GM12878 (cell line): Measurements from ENCODE around the gene ZNF710. TPM values are rescaled to one million over a fixed set of nuclear protein-coding genes. Genes with fewer than 3 reads are reported as not detected.

ENCODE experiments used
- ATAC-seq: fragments of 200-7000 bp; cut with Tn5 transposase; 3 replicates; pipeline ENCODE4 v1.9.1; 2020; ENCODE audit warnings: mild to moderate bottlenecking, moderate library complexity
- BruUV-seq: library from RNA; stranded (reverse); fragments of 400-500 nt; replicated peaks from 2 replicates; lab custom pipeline; 2021; lab: Mats Ljungman, UMichigan
- CTCF ChIA-PET: fragments of 300-600 bp; sonication (Branson Sonifier 250); formaldehyde crosslinking; extraction: SDS; loops from one replicate; lab custom pipeline; 2021; ENCODE audit warnings: inconsistent platforms; lab: Yijun Ruan, JAX
- POLR2A ChIA-PET: fragments of 350-600 bp; formaldehyde crosslinking; extraction: SDS; loops from one replicate; lab custom pipeline; 2021; ENCODE audit warnings: inconsistent platforms; lab: Charles Lee
- RAD21 ChIA-PET: fragments of 300-600 bp; sonication (Branson Sonifier 250); formaldehyde crosslinking; loops from one replicate; lab custom pipeline; 2023; ENCODE audit warnings: antibody characterized with exemption; ENCODE audit not compliant: unreplicated experiment; lab: Charles Lee
- SMC1A ChIA-PET: fragments of 300-600 bp; sonication (Branson Sonifier 250); formaldehyde crosslinking; loops from one replicate; lab custom pipeline; 2023; ENCODE audit not compliant: unreplicated experiment, uncharacterized antibody; lab: Charles Lee
- DNase-seq: peaks from one replicate; pipeline ENCODE4 v3.0.0-alpha.2; 2011; ENCODE audit warnings: low read depth, low spot score
- FAIRE-seq: peaks from 3 replicates; lab custom pipeline; 2011; peaks lifted over from hg19 to GRCh38; lab: Jason Lieb, UNC
- H2AFZ ChIP-seq: 2 replicates; pipeline ENCODE4 v1.6.0; 2011; ENCODE audit warnings: low read depth, low read length, control low read depth; ENCODE audit not compliant: control insufficient read depth
- H3K27ac ChIP-seq: 2 replicates; pipeline ENCODE4 v1.5.1; 2011; ENCODE audit warnings: control low read depth; ENCODE audit not compliant: control insufficient read depth, insufficient read depth
- H3K27me3 ChIP-seq, 2 experiments: replicated peaks in 1 of 2; 2 replicates each; pipeline versions ENCODE4 v1.6.0 to v1.6.1; 2011; ENCODE audit warnings: low read length in 1 of 2; ENCODE audit not compliant: control insufficient read depth in 2 of 2, insufficient read depth in 2 of 2
- H3K36me3 ChIP-seq, 2 experiments: 2 replicates each; pipeline ENCODE4 v1.5.1; 2011; ENCODE audit warnings: low read length in 1 of 2; ENCODE audit not compliant: control insufficient read depth in 2 of 2, insufficient read depth in 2 of 2
- H3K4me1 ChIP-seq: 2 replicates; pipeline ENCODE4 v1.6.1; 2011; ENCODE audit warnings: mild to moderate bottlenecking, low read length, moderate library complexity, mixed read lengths; ENCODE audit not compliant: control insufficient read depth, insufficient read depth
- H3K4me2 ChIP-seq: 2 replicates; pipeline ENCODE4 v1.6.0; 2011; ENCODE audit warnings: control low read depth; ENCODE audit not compliant: control insufficient read depth, insufficient read depth
- H3K4me3 ChIP-seq: fragments of 200-600 bp; sonication (generic); 2 replicates; pipeline ENCODE4 v1.5.1; 2016
- H3K79me2 ChIP-seq: 2 replicates; pipeline ENCODE4 v1.6.0; 2011; ENCODE audit warnings: low read length; ENCODE audit not compliant: control insufficient read depth, insufficient read depth
- H3K9ac ChIP-seq: 2 replicates; pipeline ENCODE4 v1.8.0; 2011; ENCODE audit warnings: low read length, control low read depth, mixed read lengths; ENCODE audit not compliant: control insufficient read depth, insufficient read depth
- H3K9me3 ChIP-seq: replicated peaks from 3 replicates; pipeline ENCODE4 v1.5.1; 2011; ENCODE audit warnings: mild to moderate bottlenecking, low read length; ENCODE audit not compliant: control insufficient read depth, insufficient read depth
- H4K20me1 ChIP-seq: 2 replicates; pipeline ENCODE4 v1.6.0; 2011; ENCODE audit not compliant: control insufficient read depth, insufficient read depth
- E4F1 ChIP-seq: fragments of 450-650 bp; IDR thresholded peaks from 2 replicates; pipeline ENCODE4 v1.6.1; 2018; ENCODE audit warnings: borderline replicate concordance, mild to moderate bottlenecking; ENCODE audit not compliant: partially characterized antibody
- ELK1 ChIP-seq: IDR thresholded peaks from 2 replicates; pipeline ENCODE4 v1.6.1; 2012; ENCODE audit warnings: low read depth, low read length, improper control_type of control experiment
- IRF4 ChIP-seq: IDR thresholded peaks from 2 replicates; pipeline ENCODE4 v1.6.1; 2011; ENCODE audit warnings: low read depth, low read length
- SMAD1 ChIP-seq: fragments of 450-650 bp; IDR thresholded peaks from 2 replicates; pipeline ENCODE4 v1.6.1; 2018; ENCODE audit warnings: mild to moderate bottlenecking, low read depth; ENCODE audit not compliant: partially characterized antibody
- SMC3 ChIP-seq: IDR thresholded peaks from 2 replicates; pipeline ENCODE4 v1.6.1; 2011; ENCODE audit warnings: low read length, improper control_type of control experiment, borderline replicate concordance
- TCF7 ChIP-seq: IDR thresholded peaks from 2 replicates; pipeline ENCODE4 v1.6.1; 2014; ENCODE audit warnings: antibody characterized with exemption, borderline replicate concordance
- USF2 ChIP-seq: IDR thresholded peaks from 2 replicates; pipeline ENCODE4 v1.6.1; 2011; ENCODE audit warnings: low read depth, low read length, improper control_type of control experiment, borderline replicate concordance
- ZNF217 ChIP-seq: fragments of 450-650 bp; IDR thresholded peaks from 2 replicates; pipeline ENCODE4 v1.6.1; 2017; ENCODE audit warnings: antibody characterized with exemption, mild to moderate bottlenecking
- whole genome bisulfite sequencing: methylation state at CpG from one replicate; pipeline ENCODE4 v1.1.6; 2016; ENCODE audit warnings: low lambda C conversion rate; ENCODE audit not compliant: insufficient replicate concordance, insufficient coverage; ENCODE audit errors: missing lambda C conversion rate; 5-methylcytosine and 5-hydroxymethylcytosine counted together
- in situ Hi-C: fragments of 300-500 bp; cut with MboI; formaldehyde crosslinking; loops from 9 replicates; pipeline ENCODE4 v1.14.3; 2018; ENCODE audit warnings: mixed read lengths
- intact Hi-C: fragments of 100-400 bp; cut with micrococcal nuclease; formaldehyde crosslinking; loops from one replicate; pipeline ENCODE4 v1.14.2; 2022; ENCODE audit not compliant: unreplicated experiment
- polyA plus RNA-seq, 11 experiments: library from polyadenylated mRNA; depleted of rRNA in 4 of 11; unstranded in 6 of 11; stranded (reverse) in 5 of 11; fragments of >200 nt; fragmentation: Nextera tagmentation in 4 of 11; fragmentation: Illumina TruSeq in 1 of 11; extraction: Ambion mirVana in 4 of 11; extraction: Trizol in 1 of 11; gene quantifications; 1 replicate in 1 of 11; 2 replicates in 10 of 11; pipeline versions ENCODE4 v1.2.1 to v1.2.3, GENCODE V29; 2011 to 2016; ENCODE audit warnings: inconsistent platforms in 2 of 11, missing spikeins in 2 of 11, low read depth in 1 of 11
- total RNA-seq, 4 experiments: library from RNA; depleted of rRNA in 3 of 4; stranded (reverse); fragments of >200 nt in 3 of 4; fragmentation: Illumina TruSeq in 1 of 4; extraction: Trizol in 1 of 4; gene quantifications; 2 replicates each; pipeline versions ENCODE4 v1.2.1 to v1.2.3, GENCODE V29; 2013 to 2021
- TF ChIP-seq, protein P1 (sequence below): fragments of 450-650 bp; IDR thresholded peaks from 2 replicates; pipeline ENCODE4 v1.6.1; 2014; ENCODE audit warnings: mild to moderate bottlenecking
- TF ChIP-seq, protein P2 (sequence below): fragments of 450-650 bp; conservative IDR thresholded peaks from 2 replicates; pipeline ENCODE4 v1.6.1; 2017; ENCODE audit warnings: mild to moderate bottlenecking, moderate library complexity

Gene ZNF710
- total and polyA plus RNA-seq, 10 of the 15 experiments (the other 5 are each of a cell fraction or from before 2014, with no cell fraction given), result 1.4 to 43.5 (median 9.8) TPM

DNA sequence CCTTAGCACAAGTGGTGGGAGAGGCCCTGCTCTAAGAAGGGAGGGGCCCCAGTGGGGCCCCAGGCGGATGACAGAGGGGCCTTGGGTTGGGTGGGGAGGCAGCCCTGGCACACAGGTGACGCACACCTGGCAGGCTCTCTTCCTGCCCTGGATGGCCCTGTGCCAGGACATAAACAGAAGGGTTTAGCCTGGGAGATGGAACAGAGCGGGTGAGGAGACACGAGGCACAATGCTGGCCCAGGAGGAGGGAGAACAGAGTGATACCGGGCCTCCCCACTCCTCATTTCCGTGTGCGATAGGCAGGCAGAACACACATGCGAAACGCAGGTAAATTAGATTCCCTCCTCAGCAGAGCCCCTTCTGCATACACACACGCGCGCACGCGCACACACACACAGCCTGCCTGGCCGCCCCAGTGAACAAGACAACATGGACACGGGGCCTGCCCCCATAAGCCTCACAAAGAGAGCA, 61.4 kb downstream of the ZNF710 start:
- Histone ChIP-seq H3K9ac (peak overlapping the region; percentile 61), H3K4me2 (no peak overlapping the region; the same call in 1 of the 2 replicates), H3K79me2 (peaks cover 39% of the 10 kb centered on the region), H3K4me3 (no peak overlapping the region), H3K36me3 (peaks cover 4% of the 10 kb centered on the region in 2 experiments; a peak in 3 of 4 replicates), H2AFZ (no peak overlapping the region), H3K9me3 (no peaks in the 10 kb centered on the region), H3K27ac (peak overlapping the region; percentile 79), H4K20me1 (no peaks in the 10 kb centered on the region), H3K4me1 (peaks cover 60% of the 10 kb centered on the region), H3K27me3 (no peaks in the 10 kb centered on the region)
- no peak for ATAC-seq
- ChIA-PET POLR2A (interaction anchor here (0.6 kb wide), 2 partner anchors 30 to 605 kb away, joined by 3 read pairs; no protein-coding TSS in a partner anchor), RAD21 (interaction anchor here (0.9 to 1.6 kb wide), 2 partner anchors 31 to 56 kb away, joined by 4 read pairs; no protein-coding TSS in a partner anchor), CTCF (interaction anchor here (0.9 to 1.9 kb wide), 2 partner anchors 9 to 188 kb away, joined by 4 to 6 read pairs; no protein-coding TSS in a partner anchor), SMC1A (interaction anchor here (1.0 to 2.1 kb wide), 3 partner anchors 8 to 41 kb away, joined by 3 to 9 read pairs (median 4); no protein-coding TSS in a partner anchor)
- TF ChIP-seq, protein P1, sequence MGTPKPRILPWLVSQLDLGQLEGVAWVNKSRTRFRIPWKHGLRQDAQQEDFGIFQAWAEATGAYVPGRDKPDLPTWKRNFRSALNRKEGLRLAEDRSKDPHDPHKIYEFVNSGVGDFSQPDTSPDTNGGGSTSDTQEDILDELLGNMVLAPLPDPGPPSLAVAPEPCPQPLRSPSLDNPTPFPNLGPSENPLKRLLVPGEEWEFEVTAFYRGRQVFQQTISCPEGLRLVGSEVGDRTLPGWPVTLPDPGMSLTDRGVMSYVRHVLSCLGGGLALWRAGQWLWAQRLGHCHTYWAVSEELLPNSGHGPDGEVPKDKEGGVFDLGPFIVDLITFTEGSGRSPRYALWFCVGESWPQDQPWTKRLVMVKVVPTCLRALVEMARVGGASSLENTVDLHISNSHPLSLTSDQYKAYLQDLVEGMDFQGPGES, result no peak
- TF ChIP-seq ELK1 (no peak), SMC3 (no peak), USF2 (no peak), TCF7 (no peak), SMAD1 (no peak), ZNF217 (no peak), IRF4 (no peak), E4F1 (no peak)
- TF ChIP-seq, protein P2, sequence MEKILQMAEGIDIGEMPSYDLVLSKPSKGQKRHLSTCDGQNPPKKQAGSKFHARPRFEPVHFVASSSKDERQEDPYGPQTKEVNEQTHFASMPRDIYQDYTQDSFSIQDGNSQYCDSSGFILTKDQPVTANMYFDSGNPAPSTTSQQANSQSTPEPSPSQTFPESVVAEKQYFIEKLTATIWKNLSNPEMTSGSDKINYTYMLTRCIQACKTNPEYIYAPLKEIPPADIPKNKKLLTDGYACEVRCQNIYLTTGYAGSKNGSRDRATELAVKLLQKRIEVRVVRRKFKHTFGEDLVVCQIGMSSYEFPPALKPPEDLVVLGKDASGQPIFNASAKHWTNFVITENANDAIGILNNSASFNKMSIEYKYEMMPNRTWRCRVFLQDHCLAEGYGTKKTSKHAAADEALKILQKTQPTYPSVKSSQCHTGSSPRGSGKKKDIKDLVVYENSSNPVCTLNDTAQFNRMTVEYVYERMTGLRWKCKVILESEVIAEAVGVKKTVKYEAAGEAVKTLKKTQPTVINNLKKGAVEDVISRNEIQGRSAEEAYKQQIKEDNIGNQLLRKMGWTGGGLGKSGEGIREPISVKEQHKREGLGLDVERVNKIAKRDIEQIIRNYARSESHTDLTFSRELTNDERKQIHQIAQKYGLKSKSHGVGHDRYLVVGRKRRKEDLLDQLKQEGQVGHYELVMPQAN, result no peak
- in situ Hi-C loops (no loop called here), intact Hi-C loops (no loop called here)
- no peak for FAIRE-seq
- BruUV-seq, result no TSS peak
- WGBS, result 82% methylated on average over 16 of the region's 16 CpGs
- DNase-seq, result no peak
